ENCODE data around the gene UCKL1.

UCKL1 gene

GRCh38 chr20:63951398-63952209 lies 4.6 kb downstream of the UCKL1 start:
- H3K27me3 ChIP-seq (ENCODE audit: insufficient read depth, poor library complexity, severe bottlenecking), result no peaks in the 10 kb centered on the region
- DNase-seq (ENCODE audit: low spot score) (no peak), ATAC-seq (ENCODE audit: low read depth) (no peak)
- no peak overlapping the region for H3K4me3 ChIP-seq (ENCODE audit: severe bottlenecking)
- H3K27ac ChIP-seq (ENCODE audit: poor library complexity, severe bottlenecking), result no peak overlapping the region
- H3K36me3 ChIP-seq (ENCODE audit: low read depth), result peaks cover 8% of the 10 kb centered on the region
- TF ChIP-seq CTCF (IDR thresholded peaks at IDR 0.05; ENCODE audit: poor library complexity, severe bottlenecking), result no peak
- H3K4me1 ChIP-seq (ENCODE audit: insufficient read depth, poor library complexity, severe bottlenecking), result peaks cover 9% of the 10 kb centered on the region
- H3K9me3 ChIP-seq (ENCODE audit: severe bottlenecking), result no peaks in the 10 kb centered on the region

- no peak for TF ChIP-seq CTCF (IDR thresholded peaks at IDR 0.05; ENCODE audit: poor library complexity, severe bottlenecking)
- no peak overlapping the region for H3K4me3 ChIP-seq (ENCODE audit: severe bottlenecking)
- peaks cover 9% of the 10 kb centered on the region for H3K4me1 ChIP-seq (ENCODE audit: insufficient read depth, poor library complexity, severe bottlenecking)
- H3K27ac ChIP-seq (ENCODE audit: poor library complexity, severe bottlenecking), result no peak overlapping the region
- no peaks in the 10 kb centered on the region for H3K9me3 ChIP-seq (ENCODE audit: severe bottlenecking)
- ATAC-seq (ENCODE audit: low read depth) (no peak), DNase-seq (ENCODE audit: low spot score) (peak; percentile 85)
- peaks cover 13% of the 10 kb centered on the region for H3K36me3 ChIP-seq (ENCODE audit: low read depth)
- H3K27me3 ChIP-seq (ENCODE audit: insufficient read depth, poor library complexity, severe bottlenecking), result no peaks in the 10 kb centered on the region
These were observed 5.4 kb downstream of the UCKL1 start for GRCh38 chr20:63950701-63951397.

GRCh38 chr20:63947638-63948456 lies 8.4 kb downstream of the UCKL1 start:
- no peaks in the 10 kb centered on the region for H3K27me3 ChIP-seq (ENCODE audit: insufficient read depth, poor library complexity, severe bottlenecking)
- peak overlapping the region; percentile 17 for H3K27ac ChIP-seq (ENCODE audit: poor library complexity, severe bottlenecking)
- H3K4me1 ChIP-seq (ENCODE audit: insufficient read depth, poor library complexity, severe bottlenecking), result peaks cover 8% of the 10 kb centered on the region
- no peak overlapping the region for H3K4me3 ChIP-seq (ENCODE audit: severe bottlenecking)
- ATAC-seq (ENCODE audit: low read depth), result peak; percentile 2
- no peaks in the 10 kb centered on the region for H3K9me3 ChIP-seq (ENCODE audit: severe bottlenecking)
- peak; percentile 80 for DNase-seq (ENCODE audit: low spot score)
- no peak for TF ChIP-seq CTCF (IDR thresholded peaks at IDR 0.05; ENCODE audit: poor library complexity, severe bottlenecking)
- H3K36me3 ChIP-seq (ENCODE audit: low read depth), result peaks cover 33% of the 10 kb centered on the region

- TF ChIP-seq CTCF (IDR thresholded peaks at IDR 0.05; ENCODE audit: poor library complexity, severe bottlenecking), result no peak
- ATAC-seq (ENCODE audit: low read depth) (no peak), DNase-seq (ENCODE audit: low spot score) (peak; percentile 86)
- Histone ChIP-seq H3K4me3 (ENCODE audit: severe bottlenecking) (no peak overlapping the region), H3K4me1 (ENCODE audit: insufficient read depth, poor library complexity, severe bottlenecking) (peaks cover 15% of the 10 kb centered on the region), H3K27ac (ENCODE audit: poor library complexity, severe bottlenecking) (no peak overlapping the region), H3K9me3 (ENCODE audit: severe bottlenecking) (no peaks in the 10 kb centered on the region), H3K27me3 (ENCODE audit: insufficient read depth, poor library complexity, severe bottlenecking) (no peaks in the 10 kb centered on the region), H3K36me3 (ENCODE audit: low read depth) (peaks cover 38% of the 10 kb centered on the region)
These were observed 9.1 kb downstream of the UCKL1 start for GRCh38 chr20:63946986-63947637.
